HG03139 (cell line): ENCODE measurements around the gene TMEM176A.

Experiments used
- ATAC-seq: cut with Tn5 transposase; IDR thresholded peaks from one replicate; pipeline ENCODE4 v1.9.1; 2021; ENCODE audit not compliant: unreplicated experiment

The TMEM176A gene

GRCh38 chr7:150787321-150788281, 13.0 kb upstream of the TMEM176A start:
- ATAC-seq = no peak

DNA sequence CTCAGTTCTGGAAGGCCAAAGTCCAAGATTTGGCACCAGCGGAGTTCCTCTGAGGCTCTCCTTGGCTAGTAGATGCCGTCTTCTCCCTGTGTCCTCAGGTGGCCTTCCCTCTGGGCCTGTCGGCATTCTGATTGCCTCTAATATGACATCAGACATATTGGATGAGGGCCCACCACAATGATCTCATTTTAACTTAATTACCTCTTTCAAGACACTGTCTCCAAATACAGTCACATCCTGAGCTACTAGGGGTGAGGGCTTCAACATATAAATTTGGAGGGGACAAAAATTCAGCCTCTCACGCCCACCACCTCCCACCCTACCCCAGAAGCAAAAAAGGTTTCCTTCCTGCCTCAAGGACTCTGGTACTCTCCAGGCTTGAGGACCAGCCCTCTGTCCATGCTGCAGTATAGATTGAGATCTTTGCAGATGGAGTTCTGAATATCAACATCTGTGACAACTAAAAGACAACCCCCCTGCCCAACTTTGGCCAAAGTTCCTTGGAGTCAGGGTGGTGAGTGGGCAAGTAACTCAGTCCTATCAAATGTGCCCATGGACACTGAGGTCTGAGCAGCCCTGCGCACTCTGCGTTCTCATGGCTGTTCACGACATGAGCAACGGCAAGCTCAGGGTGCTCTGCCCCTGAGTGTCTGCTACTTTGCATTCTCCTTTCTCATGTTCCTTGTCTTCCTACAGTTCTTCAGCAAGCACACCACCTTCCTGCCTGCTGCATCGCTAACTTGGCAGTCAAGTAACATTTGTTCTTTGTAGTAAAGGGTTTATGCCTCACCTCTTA, 11.9 kb upstream of the TMEM176A start:
- ATAC-seq = no peak

- ATAC-seq = no peak
Observed at GRCh38 chr7:150790416-150791075, 10.0 kb upstream of the TMEM176A start.

- no peak for ATAC-seq
Observed at GRCh38 chr7:150791304-150791703, 9.3 kb upstream of the TMEM176A start.

DNA sequence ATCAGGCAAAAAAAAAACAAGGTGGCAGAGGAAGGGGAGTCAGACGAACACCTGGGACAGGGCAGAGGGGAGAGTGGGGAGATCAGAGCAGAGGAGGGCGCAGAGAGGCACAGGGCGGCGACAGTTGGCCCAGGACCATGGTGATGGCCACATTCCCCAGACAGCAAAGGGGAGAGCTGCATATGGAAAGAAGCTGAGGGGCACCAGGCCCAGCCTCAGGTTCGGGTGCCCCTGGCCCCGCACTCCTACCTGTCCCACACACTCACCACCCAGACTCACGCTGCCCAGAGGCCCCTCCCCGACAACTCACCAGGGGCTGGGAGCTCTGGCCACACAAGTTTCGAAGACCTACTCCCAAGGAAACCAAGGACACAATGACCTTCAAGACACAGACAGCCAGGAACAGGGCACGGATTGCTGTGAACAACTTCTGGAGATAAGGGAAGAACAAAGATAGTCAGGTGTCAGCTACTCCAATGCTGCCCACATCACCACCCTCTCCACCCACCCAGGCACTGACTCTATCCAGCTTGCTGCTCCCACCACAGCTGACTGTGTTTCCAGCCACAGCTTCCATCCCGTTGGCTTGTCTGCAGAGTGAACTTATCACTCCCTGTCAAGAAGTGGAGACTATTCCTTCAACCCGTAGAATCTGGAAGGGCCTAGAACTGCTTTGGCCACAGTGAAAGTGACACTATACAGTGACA, 8.7 kb upstream of the TMEM176A start:
- no peak for ATAC-seq

DNA sequence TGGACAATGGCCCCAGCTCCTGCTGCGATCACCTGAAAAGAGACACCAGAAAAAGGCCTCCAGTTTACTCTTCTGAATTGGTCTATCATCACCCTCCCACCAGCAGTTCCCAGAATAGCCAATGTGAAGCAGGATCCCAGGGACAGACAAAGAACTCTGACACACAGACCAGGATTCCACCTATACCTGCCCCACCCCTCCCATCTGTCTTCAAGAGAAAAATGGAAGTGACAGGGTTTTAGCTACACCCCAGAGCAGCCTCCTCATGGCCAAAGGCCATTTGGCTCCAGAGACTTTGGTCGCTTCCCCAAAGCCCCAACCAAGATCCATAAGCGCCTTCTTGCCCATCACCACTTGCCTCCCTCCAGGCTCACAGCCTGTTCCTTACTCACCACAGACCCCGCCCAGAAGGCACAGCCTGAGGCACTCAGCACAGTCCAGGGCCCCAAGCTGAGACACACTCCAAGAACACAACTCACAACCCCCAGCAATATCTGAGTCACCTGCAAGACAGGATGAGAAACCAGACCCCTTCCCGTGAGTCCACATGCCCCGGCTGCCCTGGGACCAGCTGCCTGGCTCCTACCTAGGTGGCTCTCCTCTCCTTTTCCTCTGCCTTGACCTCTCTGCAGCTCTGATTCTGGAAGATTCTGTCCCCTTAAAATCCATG, 6.9 kb upstream of the TMEM176A start:
- no peak for ATAC-seq

DNA sequence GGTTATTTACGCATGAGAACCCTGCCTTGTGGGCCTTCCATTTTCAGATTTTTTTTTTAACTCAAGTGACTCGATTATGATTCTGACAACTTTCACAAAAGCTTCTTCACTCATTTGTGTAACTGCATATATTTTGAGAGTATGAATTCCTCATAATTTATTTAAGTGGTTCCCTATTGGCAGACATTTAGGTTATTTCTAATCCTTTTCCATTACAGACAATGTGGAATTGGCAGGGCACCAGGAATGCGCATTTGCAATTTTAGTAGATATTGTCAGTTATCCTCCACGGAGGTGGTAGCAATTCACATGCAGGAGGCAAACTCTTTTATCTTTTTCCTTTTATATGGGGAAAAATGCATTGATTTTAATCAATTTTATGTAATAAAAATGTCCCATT, 2.9 kb upstream of the TMEM176A start:
- no peak for ATAC-seq

DNA sequence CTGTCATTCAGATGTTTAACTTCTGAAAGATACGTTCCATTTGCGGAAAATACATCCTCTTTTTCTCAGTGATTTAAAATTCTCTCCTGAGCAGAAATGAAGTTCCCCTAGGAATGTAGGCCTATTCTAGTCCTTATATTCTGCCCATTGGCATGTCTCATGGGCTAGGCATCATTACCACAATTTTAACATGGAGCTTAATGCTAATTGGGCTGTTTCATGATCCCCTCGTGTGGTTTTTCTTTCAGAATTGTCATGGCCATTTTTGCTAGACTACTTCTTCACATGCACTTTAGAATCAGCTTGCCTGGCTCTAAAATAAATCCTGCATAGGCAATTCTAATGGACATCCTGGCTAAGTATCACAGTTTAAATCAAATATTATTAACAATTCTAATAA, 1.4 kb upstream of the TMEM176A start:
- ATAC-seq = no peak

GRCh38 chr7:150799741-150800580, 608 bp upstream of the TMEM176A start, which contains the start of gene TMEM176B:
TMEM176B (minus strand) TSS chr7:150800364; CDS start chr7:150796569, 3,795 bp downstream.
- ATAC-seq = no peak

DNA sequence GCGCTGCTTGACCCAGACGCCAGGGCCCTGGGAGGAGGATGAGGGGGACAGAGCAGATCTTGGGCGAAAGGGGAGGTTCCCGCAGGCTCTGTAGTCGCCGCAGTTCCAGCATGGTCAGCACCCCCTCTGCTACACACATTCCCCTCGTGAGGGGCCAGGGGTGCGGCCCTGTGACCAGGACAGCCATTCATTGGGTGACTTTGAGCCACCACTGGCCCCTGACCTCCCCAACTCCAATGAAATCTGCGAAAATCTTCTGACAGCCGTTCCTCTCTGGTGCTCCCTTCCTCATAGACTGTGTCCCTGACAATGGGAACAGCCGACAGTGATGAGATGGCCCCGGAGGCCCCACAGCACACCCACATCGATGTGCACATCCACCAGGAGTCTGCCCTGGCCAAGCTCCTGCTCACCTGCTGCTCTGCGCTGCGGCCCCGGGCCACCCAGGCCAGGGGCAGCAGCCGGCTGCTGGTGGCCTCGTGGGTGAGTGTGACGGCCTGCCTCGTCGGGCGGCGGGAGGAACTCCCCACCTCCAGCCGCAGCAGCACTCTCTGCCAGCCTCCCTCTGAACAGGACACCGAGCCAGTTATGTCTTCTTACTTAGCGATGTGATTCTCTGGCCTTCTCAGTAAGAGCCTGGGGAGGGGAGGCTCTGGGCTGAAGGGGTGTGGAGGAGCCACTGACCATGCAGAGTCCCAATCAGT, 825 bp downstream of the TMEM176A start:
- ATAC-seq = no peak

GRCh38 chr7:150801946-150802771, 1.6 kb downstream of the TMEM176A start:
- no peak for ATAC-seq

- no peak for ATAC-seq
Observed at GRCh38 chr7:150803161-150803860, 2.7 kb downstream of the TMEM176A start.

- ATAC-seq = no peak
Observed at GRCh38 chr7:150804802-150805201, 4.2 kb downstream of the TMEM176A start.

- no peak for ATAC-seq
Observed at GRCh38 chr7:150805864-150806263, 5.3 kb downstream of the TMEM176A start.

DNA sequence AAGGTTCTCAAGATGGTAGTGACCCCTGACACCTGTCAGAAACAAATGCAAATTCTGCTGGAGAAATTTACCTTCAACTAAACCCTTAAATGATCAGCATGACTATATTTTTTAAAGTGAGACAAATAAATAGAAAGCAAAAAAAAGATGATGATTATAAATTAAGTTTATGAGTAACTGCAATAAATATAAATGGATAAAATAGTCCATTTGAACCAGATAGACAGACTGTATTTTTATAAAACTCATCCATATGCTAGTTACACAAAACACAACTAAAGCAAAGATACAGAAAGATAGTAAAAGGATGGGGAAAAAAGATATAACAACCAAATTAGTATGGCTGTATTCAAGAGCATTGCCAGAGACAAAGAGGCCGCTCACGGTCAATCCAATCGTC, 5.9 kb downstream of the TMEM176A start:
- ATAC-seq = no peak

DNA sequence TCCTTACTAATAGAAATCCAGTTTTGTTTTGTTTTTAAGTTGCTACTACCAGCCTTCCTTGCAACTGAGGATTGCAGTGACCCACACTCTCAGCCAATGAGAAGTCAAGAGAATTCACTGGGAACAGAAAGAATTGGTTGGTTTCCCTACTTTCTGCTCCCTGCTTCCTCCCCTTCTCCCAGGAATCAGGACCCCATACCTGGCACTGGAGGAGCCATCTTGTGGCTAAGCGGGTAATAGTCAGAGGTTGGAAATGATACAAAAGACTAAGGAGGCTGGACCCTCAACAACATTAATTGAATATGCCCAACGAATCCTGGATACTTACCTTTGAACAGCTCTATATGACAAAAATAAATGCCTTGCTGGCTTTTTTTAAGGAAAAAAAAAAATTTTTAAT, 6.3 kb downstream of the TMEM176A start:
- ATAC-seq = no peak
